Neural progenitor cell (in vitro differentiated cells): ENCODE results near the gene GLE1. TPM values are rescaled to one million over a fixed set of nuclear protein-coding genes. Genes with fewer than 3 reads are reported as not detected.

Experiments used
- DNase-seq: peaks from one replicate; pipeline ENCODE4 v3.0.0-alpha.2; 2016; ENCODE audit warnings: low spot score
- H2AFZ ChIP-seq: fragments of 200-600 bp; sonication (generic); replicated peaks from 2 replicates; pipeline ENCODE4 v1.6.1; 2016; ENCODE audit warnings: antibody characterized with exemption
- H3F3A ChIP-seq: fragments of 200-600 bp; sonication (generic); 2 replicates; pipeline ENCODE4 v1.6.1; 2016; ENCODE audit warnings: antibody characterized with exemption, low read depth
- H3K27ac ChIP-seq: fragments of 200-600 bp; sonication (generic); 2 replicates; pipeline ENCODE4 v1.5.1; 2016; ENCODE audit warnings: mild to moderate bottlenecking
- H3K27me3 ChIP-seq: fragments of 200-600 bp; sonication (generic); 2 replicates; pipeline ENCODE4 v1.6.1; 2016; ENCODE audit warnings: mild to moderate bottlenecking, moderate library complexity
- H3K36me3 ChIP-seq: fragments of 200-600 bp; sonication (generic); 2 replicates; pipeline ENCODE4 v1.5.1; 2016
- H3K4me1 ChIP-seq: fragments of 200-600 bp; sonication (generic); 2 replicates; pipeline ENCODE4 v1.6.1; 2016; ENCODE audit warnings: mixed run types
- H3K4me2 ChIP-seq: fragments of 200-600 bp; sonication (generic); 2 replicates; pipeline ENCODE4 v1.6.1; 2016
- H3K4me3 ChIP-seq: fragments of 200-600 bp; sonication (generic); 2 replicates; pipeline ENCODE4 v1.5.1; 2016
- H3K79me2 ChIP-seq: fragments of 200-600 bp; sonication (generic); 2 replicates; pipeline ENCODE4 v1.6.1; 2016; ENCODE audit warnings: low read depth
- H3K9ac ChIP-seq: fragments of 200-600 bp; sonication (generic); 2 replicates; pipeline ENCODE4 v1.6.1; 2016
- H3K9me3 ChIP-seq: fragments of 200-600 bp; sonication (generic); 2 replicates; pipeline ENCODE4 v1.5.1; 2016; ENCODE audit warnings: low read depth
- H4K20me1 ChIP-seq: fragments of 200-600 bp; sonication (generic); 2 replicates; pipeline ENCODE4 v1.6.1; 2016; ENCODE audit warnings: low read depth
- H3K27ac Mint-ChIP-seq: 3 replicates; pipeline ENCODE4 v1.8.0; 2021; ENCODE audit warnings: mixed read lengths
- H3K27me3 Mint-ChIP-seq: 2 replicates; pipeline ENCODE4 v1.8.0; 2022; ENCODE audit warnings: low read depth, mild to moderate bottlenecking, inconsistent platforms, moderate library complexity, mixed read lengths; ENCODE audit not compliant: insufficient read depth
- H3K36me3 Mint-ChIP-seq: 3 replicates; pipeline ENCODE4 v1.8.0; 2021; ENCODE audit warnings: mixed read lengths
- H3K4me1 Mint-ChIP-seq: 3 replicates; pipeline ENCODE4 v1.8.0; 2021; ENCODE audit warnings: mixed read lengths
- H3K4me3 Mint-ChIP-seq: 3 replicates; pipeline ENCODE4 v1.8.0; 2021; ENCODE audit warnings: mild to moderate bottlenecking, moderate library complexity, mixed read lengths
- H3K9me3 Mint-ChIP-seq: 3 replicates; pipeline ENCODE4 v1.8.0; 2020; ENCODE audit warnings: mixed read lengths
- CTCF ChIP-seq: fragments of 200-600 bp; sonication (generic); IDR thresholded peaks from 2 replicates; pipeline ENCODE4 v1.5.1; 2017; ENCODE audit warnings: antibody characterized with exemption, mild to moderate bottlenecking
- EZH2 ChIP-seq: fragments of 200-600 bp; sonication (generic); IDR thresholded peaks from 2 replicates; pipeline ENCODE4 v1.6.1; 2017; ENCODE audit warnings: antibody characterized with exemption, mild to moderate bottlenecking, moderate library complexity
- EZH2phosphoT487 ChIP-seq: fragments of 200-600 bp; sonication (generic); IDR thresholded peaks from 2 replicates; pipeline ENCODE4 v1.6.1; 2017; ENCODE audit warnings: antibody characterized with exemption
- total RNA-seq: library from RNA; depleted of rRNA; stranded (reverse); fragments of >200 nt; gene quantifications from 2 replicates; pipeline ENCODE4 v1.2.3, GENCODE V29; 2015; ENCODE audit warnings: low replicate concordance

The GLE1 gene
- total RNA-seq, 1 donor from 2014 or later: 22.7 TPM

GRCh38 chr9:128558431-128559310 is 54.2 kb downstream of the GLE1 start:
- H3K9ac ChIP-seq: no peak overlapping the region
- DNase-seq: peak; percentile 36
- TF ChIP-seq EZH2 (no peak), CTCF (no peak), EZH2phosphoT487 (no peak)
- Mint-ChIP-seq H3K36me3 (peaks cover 7% of the 10 kb centered on the region), H3K4me1 (peaks cover 24% of the 10 kb centered on the region), H3K27ac (peak overlapping the region; percentile 92), H3K9me3 (no peaks in the 10 kb centered on the region), H3K27me3 (no peaks in the 10 kb centered on the region), H3K4me3 (no peak overlapping the region)
- peaks cover 21% of the 10 kb centered on the region for H3F3A ChIP-seq
- H2AFZ ChIP-seq: no peak overlapping the region
- H3K9me3 ChIP-seq: no peaks in the 10 kb centered on the region
- peaks cover 56% of the 10 kb centered on the region for H4K20me1 ChIP-seq
- H3K4me1 ChIP-seq: peaks cover 28% of the 10 kb centered on the region
- H3K4me3 ChIP-seq: no peak overlapping the region
- peak overlapping the region; percentile 70 for H3K27ac ChIP-seq
- no peaks in the 10 kb centered on the region for H3K36me3 ChIP-seq
- peaks cover 87% of the 10 kb centered on the region for H3K79me2 ChIP-seq
- H3K27me3 ChIP-seq: no peaks in the 10 kb centered on the region
- peak overlapping the region; percentile 9 for H3K4me2 ChIP-seq

- Histone ChIP-seq H3K4me3 (no peak overlapping the region), H2AFZ (no peak overlapping the region), H3K4me2 (no peak overlapping the region), H3K27me3 (no peaks in the 10 kb centered on the region), H3K9me3 (no peaks in the 10 kb centered on the region), H3K79me2 (peaks cover 42% of the 10 kb centered on the region), H3K36me3 (peaks cover 3% of the 10 kb centered on the region), H4K20me1 (peaks cover 16% of the 10 kb centered on the region), H3K27ac (no peak overlapping the region), H3F3A (no peaks in the 10 kb centered on the region), H3K9ac (no peak overlapping the region), H3K4me1 (no peaks in the 10 kb centered on the region)
- no peak overlapping the region for H3K27ac Mint-ChIP-seq
- DNase-seq: no peak
- H3K9me3 Mint-ChIP-seq: no peaks in the 10 kb centered on the region
- TF ChIP-seq EZH2phosphoT487 (no peak), EZH2 (no peak), CTCF (no peak)
- peaks cover 3% of the 10 kb centered on the region for H3K4me1 Mint-ChIP-seq
- H3K27me3 Mint-ChIP-seq: no peaks in the 10 kb centered on the region
- peaks cover 35% of the 10 kb centered on the region for H3K36me3 Mint-ChIP-seq
- no peak overlapping the region for H3K4me3 Mint-ChIP-seq
Measured at GRCh38 chr9:128565578-128565977, 61.1 kb downstream of the GLE1 start.

GRCh38 chr9:128568470-128569078 is 64.1 kb downstream of the GLE1 start:
- Histone ChIP-seq H3K79me2 (peaks cover 19% of the 10 kb centered on the region), H3F3A (no peaks in the 10 kb centered on the region), H3K9ac (no peak overlapping the region), H3K4me2 (no peak overlapping the region), H3K9me3 (no peaks in the 10 kb centered on the region), H3K27ac (no peak overlapping the region), H3K4me3 (no peak overlapping the region), H4K20me1 (peaks cover 8% of the 10 kb centered on the region), H3K27me3 (no peaks in the 10 kb centered on the region), H3K36me3 (peaks cover 3% of the 10 kb centered on the region), H2AFZ (no peak overlapping the region), H3K4me1 (no peaks in the 10 kb centered on the region)
- Mint-ChIP-seq H3K9me3 (no peaks in the 10 kb centered on the region), H3K4me3 (no peak overlapping the region), H3K27ac (peak overlapping the region; percentile 84), H3K4me1 (peaks cover 3% of the 10 kb centered on the region), H3K36me3 (peaks cover 31% of the 10 kb centered on the region), H3K27me3 (no peaks in the 10 kb centered on the region)
- TF ChIP-seq CTCF (no peak), EZH2phosphoT487 (no peak), EZH2 (no peak)
- DNase-seq: no peak
